Activated CD8-positive, alpha-beta memory T cell treated with anti-CD3 and anti-CD28 coated beads for 36 hours (primary cell): ENCODE data around the gene C9orf85. TPM values are rescaled to one million over a fixed set of nuclear protein-coding genes. Genes with fewer than 3 reads are reported as not detected.
"Not testable (repeated sequence)": the region's sequence is repeated elsewhere in the genome, so short reads cannot be mapped to it uniquely, and the experiment has no call there.

Source experiments
- CTCF ChIA-PET: fragments of 350-600 bp; sonication (Branson Sonifier 250); formaldehyde crosslinking; loops from one replicate; lab custom pipeline; 2021; ENCODE audit warnings: antibody characterized with exemption; lab: Charles Lee
- POLR2A ChIA-PET: fragments of 350-600 bp; sonication (Branson Sonifier 250); formaldehyde crosslinking; loops from one replicate; lab custom pipeline; 2021; ENCODE audit warnings: antibody characterized with exemption; lab: Charles Lee
- total RNA-seq, 2 experiments: library from RNA; stranded (reverse); gene quantifications; one replicate each; pipeline ENCODE4 v1.2.3, GENCODE V29; 2021

C9orf85 gene
- total RNA-seq, 2 experiments from 2014 or later = 10.5 to 11.2 TPM

DNA sequence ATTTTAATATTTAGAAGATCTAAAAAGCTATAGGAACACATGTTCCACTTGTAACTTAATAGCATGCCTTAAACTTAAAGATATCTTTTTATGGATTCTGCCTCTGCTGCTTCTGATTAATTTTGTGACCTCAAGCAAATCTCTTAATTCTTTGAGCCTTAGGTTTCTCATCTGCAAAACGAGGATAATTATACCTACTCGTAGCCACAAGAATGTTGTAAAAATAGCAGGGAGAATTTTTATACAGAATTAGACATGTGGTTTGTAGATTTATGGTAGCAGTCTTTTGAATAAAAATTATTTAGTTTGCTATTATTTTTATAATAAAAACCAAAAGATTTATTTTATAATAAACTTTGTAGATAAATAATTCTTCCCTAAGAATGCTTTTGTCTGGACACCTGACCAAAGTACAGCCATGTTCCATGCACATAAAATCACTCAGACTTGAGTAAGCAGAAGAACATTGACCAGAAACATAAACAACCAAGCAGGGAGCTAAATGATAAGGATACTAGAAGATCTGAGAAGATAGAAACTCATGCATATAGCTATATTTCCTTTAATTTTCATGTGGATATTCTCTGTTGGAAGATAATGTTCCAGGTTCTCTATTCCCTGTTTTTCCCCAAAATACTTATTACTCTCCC lies 18.5 kb downstream of the C9orf85 start:
- POLR2A ChIA-PET = no interaction called here
- CTCF ChIA-PET = no interaction called here

DNA sequence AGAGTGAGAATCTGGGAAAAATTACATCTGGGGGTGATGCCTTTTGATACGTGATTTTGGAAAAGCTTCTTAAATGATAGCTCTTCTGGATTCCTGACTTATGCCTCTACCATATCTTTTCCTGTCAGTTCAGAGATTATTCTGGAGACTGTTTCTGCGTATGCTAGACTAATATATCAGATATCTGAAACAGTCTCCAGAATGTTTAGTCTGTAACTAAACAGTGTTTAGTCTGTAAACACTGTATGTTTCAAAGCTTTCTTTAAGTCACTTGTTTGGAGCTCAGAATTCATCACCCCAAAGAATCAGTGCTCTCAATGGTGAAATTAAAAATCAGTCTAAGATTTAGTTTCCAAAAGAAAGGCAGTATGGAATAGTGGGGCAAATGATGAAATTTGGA lies 19.7 kb downstream of the C9orf85 start:
- POLR2A ChIA-PET = no interaction called here

GRCh38 chr9:71936066-71936465 lies 24.6 kb downstream of the C9orf85 start:
- ChIA-PET CTCF (no interaction called here), POLR2A (no interaction called here)

More for the DNA sequence above, 19.7 kb downstream of the C9orf85 start:
- CTCF ChIA-PET = no interaction called here

GRCh38 chr9:71937070-71937625 lies 25.7 kb downstream of the C9orf85 start:
- POLR2A ChIA-PET = no interaction called here
- CTCF ChIA-PET = interaction anchor here (1.1 kb wide), 1 partner anchor 14 kb away, joined by 3 read pairs; no protein-coding TSS in a partner anchor

DNA sequence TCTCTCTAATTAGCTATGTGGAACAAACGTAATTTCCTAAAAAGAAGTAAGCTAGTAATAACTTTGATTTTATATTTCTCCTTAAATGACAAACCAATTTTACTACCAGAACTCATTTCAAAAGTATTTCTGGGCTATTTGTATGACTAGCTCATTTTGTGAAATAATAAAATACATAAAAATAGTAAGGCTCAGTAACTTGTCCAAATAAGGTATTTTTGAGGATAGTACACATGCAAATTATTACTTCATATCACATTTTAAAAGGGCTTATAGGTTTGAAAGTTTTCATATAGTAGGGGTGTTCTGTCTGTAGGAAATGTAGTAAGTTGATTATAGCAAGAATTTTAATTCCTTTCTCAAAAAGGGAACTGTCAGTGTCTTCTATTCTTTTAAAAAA lies 26.5 kb downstream of the C9orf85 start:
- ChIA-PET CTCF (interaction anchor here (1.1 kb wide), 1 partner anchor 15 kb away, joined by 3 read pairs; no protein-coding TSS in a partner anchor), POLR2A (no interaction called here)

DNA sequence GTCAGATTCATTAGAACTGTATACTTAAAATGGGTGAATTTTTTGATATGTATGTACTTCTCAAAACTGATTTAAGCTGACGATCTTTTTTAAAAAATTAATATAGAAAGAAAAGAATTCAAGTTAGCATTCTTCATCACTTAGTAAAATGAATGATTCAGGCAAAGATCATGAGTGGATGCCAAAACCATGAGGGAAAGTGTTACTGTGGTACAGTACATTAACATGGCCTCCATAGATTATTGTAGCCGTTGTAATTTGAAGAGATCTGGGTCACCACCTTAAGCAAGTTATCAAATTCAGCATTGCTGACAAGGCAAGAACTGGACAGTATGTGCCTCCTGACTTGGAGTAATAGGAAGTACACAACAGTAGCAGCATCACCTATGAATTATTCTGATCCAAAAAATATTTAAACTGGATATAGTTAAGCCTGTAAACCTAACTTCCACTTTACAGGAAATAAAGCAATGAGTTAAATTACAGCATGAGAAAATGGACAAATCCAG lies 29.7 kb downstream of the C9orf85 start:
- POLR2A ChIA-PET = no interaction called here
- CTCF ChIA-PET = no interaction called here

GRCh38 chr9:71941998-71942567 lies 30.6 kb downstream of the C9orf85 start:
- CTCF ChIA-PET = no interaction called here
- POLR2A ChIA-PET = no interaction called here

DNA sequence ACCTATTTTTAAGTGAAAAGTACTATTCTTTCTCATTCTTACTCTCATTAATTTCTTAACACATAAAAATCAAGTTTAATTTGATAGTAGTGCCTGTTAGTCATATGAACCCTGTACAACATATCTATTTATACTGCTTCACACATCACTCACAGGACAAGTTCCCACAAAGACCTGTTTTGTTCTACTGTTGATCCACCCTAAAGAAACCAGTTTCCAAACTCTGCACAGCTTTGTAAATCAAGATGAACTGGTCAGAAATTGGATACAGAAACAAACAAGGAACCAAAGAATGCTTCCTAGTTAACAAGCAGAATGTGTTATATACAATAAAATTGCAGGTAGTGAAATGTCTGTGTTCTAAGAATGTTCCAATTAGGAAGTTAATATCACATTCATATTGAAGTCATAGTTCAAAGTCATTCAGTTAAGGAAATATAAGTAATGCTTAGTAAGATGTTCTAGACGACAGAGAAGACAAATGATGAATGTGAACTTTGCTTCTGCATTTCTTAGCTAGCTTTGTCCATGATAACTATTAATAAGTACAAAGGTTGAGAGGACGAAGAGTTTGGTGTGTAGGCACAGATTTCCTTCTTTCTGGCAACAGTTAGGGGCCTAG lies 33.4 kb downstream of the C9orf85 start:
- ChIA-PET POLR2A (interaction anchor here (0.7 kb wide), 1 partner anchor 161 kb away, joined by 3 read pairs; no protein-coding TSS in a partner anchor), CTCF (no interaction called here)

DNA sequence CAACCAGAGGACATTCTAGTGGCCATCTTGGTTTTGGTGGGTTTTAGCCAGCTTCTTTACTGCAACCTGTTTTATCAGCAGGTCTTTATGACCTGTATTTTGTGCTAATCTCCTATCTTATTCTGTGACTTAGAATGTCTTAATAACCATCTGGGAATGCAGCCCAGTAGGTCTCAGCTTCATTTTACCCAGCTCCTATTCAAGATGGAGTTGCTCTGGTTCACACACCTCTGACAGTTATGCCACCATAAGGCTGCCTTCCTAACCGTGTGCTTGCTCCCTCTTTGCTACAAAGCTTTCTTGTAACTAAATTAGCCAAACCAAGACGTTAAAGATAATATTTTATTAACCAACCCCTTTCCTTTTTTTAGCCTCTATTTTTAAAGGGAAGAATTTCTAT lies 43.2 kb downstream of the C9orf85 start:
- POLR2A ChIA-PET = not testable (repeated sequence)

GRCh38 chr9:71955300-71955915 lies 44.0 kb downstream of the C9orf85 start:
- POLR2A ChIA-PET = no interaction called here
- CTCF ChIA-PET = no interaction called here

More for the DNA sequence above, 43.2 kb downstream of the C9orf85 start:
- CTCF ChIA-PET = not testable (repeated sequence)

DNA sequence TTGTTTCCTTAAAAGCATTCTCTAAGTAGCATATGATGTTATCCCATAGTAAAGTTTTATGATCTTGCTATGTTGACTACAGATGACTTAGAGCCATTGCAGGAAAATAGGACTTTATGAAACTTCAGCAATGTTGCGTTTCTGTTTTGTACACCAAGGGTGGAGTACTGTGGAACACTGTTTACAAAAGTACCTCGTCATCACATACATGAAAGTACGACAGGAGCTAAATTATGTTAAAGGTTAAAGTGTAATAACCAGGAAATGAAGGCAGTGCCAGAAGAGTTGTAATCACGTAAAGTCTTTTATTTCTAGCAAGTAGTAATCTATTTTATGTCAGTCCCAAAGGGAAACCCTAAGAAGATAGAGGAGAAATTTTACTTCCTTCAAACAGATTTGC lies 50.9 kb downstream of the C9orf85 start:
- CTCF ChIA-PET = no interaction called here
- POLR2A ChIA-PET = no interaction called here

- CTCF ChIA-PET, POLR2A ChIA-PET: not testable (repeated sequence)
Observed at GRCh38 chr9:71963471-71963996, 52.1 kb downstream of the C9orf85 start.

DNA sequence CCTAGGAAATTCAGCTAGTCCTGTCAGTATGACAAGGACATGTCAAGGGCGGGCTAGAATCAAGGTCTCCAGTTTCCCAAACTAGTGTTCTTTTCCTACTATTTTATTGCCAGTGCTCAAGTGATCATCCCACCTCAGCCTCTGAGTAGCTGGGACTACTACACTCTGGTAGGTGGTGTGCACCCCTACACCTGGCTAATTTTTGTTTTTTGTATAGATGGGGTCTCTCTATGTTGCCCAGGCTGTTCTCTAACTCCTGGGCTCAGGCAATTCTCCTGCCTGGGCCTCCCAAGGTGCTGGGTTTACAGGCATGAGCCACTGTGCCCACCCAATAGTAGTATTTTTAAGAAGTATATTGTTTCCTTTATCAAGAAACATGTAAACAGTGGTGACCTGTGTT lies 54.0 kb downstream of the C9orf85 start:
- ChIA-PET CTCF (interaction anchor here (1.1 kb wide), 1 partner anchor 59 kb away, joined by 3 read pairs; no protein-coding TSS in a partner anchor), POLR2A (no interaction called here)

DNA sequence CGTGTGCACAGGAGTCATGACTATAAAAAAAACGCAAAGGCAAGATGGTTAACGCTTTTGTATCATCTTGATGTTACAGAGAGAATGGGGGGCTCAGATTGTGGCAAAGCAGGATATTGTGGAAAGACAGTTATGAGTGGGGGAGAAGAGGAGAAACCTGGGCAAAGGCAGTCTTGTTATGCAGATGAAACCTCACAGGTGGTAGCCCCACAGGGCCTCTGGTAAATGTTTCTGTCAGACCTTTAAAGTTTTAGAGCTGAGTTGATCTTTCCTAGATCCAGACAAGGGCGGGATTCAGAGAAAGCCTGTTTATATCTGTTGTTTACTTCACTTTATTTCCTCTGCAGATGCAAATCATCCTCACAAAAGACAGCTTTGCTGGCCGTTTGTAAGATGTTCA lies 55.2 kb downstream of the C9orf85 start:
- POLR2A ChIA-PET = no interaction called here
- CTCF ChIA-PET = no interaction called here

DNA sequence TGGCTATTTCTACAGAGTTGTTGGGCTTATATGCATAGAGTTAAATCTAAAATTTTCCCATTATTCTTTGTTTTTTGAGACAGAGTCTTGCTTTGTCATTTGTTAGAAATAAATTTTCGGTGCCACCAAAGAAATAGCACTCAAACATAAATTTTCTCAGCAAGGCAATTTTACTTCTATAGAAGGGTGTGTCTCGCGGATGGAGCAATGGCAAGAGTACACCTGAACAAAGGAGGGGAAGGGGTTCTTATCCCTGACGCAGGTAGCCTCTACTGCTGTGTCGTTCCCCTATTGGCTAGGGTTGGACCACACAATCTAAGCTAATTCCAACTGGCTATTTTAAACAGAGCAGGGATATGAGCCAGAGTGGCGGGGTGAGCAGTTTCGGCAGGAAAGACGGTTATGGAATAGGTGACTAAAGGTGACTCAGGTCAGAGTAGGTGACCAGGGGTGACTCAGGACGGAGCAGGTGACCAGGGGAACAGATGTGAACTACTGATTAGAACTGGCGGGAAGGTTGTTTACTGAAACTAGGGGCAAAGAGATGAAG lies 57.2 kb downstream of the C9orf85 start:
- CTCF ChIA-PET = no interaction called here
- POLR2A ChIA-PET = no interaction called here

DNA sequence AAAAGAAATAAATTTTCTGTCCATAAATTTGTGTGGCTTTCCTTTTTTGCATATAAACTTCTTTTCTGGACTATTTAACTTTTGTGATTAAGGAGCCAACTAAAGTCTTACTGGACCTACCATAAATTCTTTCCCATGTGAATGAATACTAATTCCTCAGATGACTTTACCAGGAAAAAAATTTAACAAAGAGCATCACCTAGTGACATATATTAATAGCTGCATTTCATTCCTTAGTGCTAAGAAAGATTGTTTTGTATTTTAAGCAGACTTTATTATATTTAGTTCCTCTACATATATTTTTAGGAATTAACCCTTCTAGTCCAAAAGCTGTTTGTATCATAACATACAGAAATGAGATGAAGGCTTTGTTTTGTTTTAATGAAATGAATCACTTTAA lies 64.4 kb downstream of the C9orf85 start:
- ChIA-PET CTCF (interaction anchor here (0.8 to 0.9 kb wide), 2 partner anchors 50 to 261 kb away, joined by 4 read pairs; no protein-coding TSS in a partner anchor), POLR2A (interaction anchor here (0.7 kb wide), 1 partner anchor 234 kb away, joined by 3 read pairs; no protein-coding TSS in a partner anchor)

GRCh38 chr9:71977003-71977402 lies 65.6 kb downstream of the C9orf85 start:
- POLR2A ChIA-PET = no interaction called here
- CTCF ChIA-PET = no interaction called here

GRCh38 chr9:71980266-71981190 lies 69.1 kb downstream of the C9orf85 start:
- ChIA-PET POLR2A (no interaction called here), CTCF (no interaction called here)
